SK-N-SH treated with all-trans-retinoic acid at 6 μM for 48 hours (cell line): ENCODE measurements around the gene APCDD1L.

Experiments used
- ATAC-seq: fragments of 200-7000 bp; cut with Tn5 transposase; 3 replicates; pipeline ENCODE4 v1.9.1; 2020; ENCODE audit warnings: mild to moderate bottlenecking, moderate library complexity
- ARNTL ChIP-seq: fragments of 450-650 bp; formaldehyde crosslinking; IDR thresholded peaks from 2 replicates; pipeline ENCODE4 v1.5.0; 2020; ENCODE audit warnings: low read depth, mild to moderate bottlenecking, moderate library complexity, borderline replicate concordance
- BACH2 ChIP-seq: fragments of 250-450 bp; sonication (Bioruptor Pico); IDR thresholded peaks from 2 replicates; pipeline ENCODE4 v1.9.0; 2021; ENCODE audit warnings: mild to moderate bottlenecking, borderline replicate concordance
- CSDC2 ChIP-seq: fragments of 250-450 bp; sonication (Bioruptor Pico); IDR thresholded peaks from 2 replicates; pipeline ENCODE4 v1.5.0; 2020; ENCODE audit warnings: mild to moderate bottlenecking, moderate library complexity
- CSRNP3 ChIP-seq: fragments of 250-450 bp; sonication (Bioruptor Pico); IDR thresholded peaks from 2 replicates; pipeline ENCODE4 v1.5.1; 2021; ENCODE audit warnings: mild to moderate bottlenecking, moderate library complexity
- ESRRG ChIP-seq: fragments of 250-450 bp; sonication (Bioruptor Pico); IDR thresholded peaks from 2 replicates; pipeline ENCODE4 v1.6.1; 2021; ENCODE audit warnings: mild to moderate bottlenecking
- GLIS3 ChIP-seq: fragments of 250-450 bp; sonication (Bioruptor Pico); IDR thresholded peaks from 2 replicates; pipeline ENCODE4 v1.5.0; 2020; ENCODE audit warnings: mild to moderate bottlenecking, moderate library complexity
- ISL1 ChIP-seq: fragments of 250-450 bp; sonication (Bioruptor Pico); IDR thresholded peaks from 2 replicates; pipeline ENCODE4 v2.1.2; 2022; ENCODE audit warnings: mild to moderate bottlenecking, moderate library complexity
- OSR1 ChIP-seq: fragments of 250-450 bp; sonication (Bioruptor Pico); IDR thresholded peaks from 2 replicates; pipeline ENCODE4 v1.8.0; 2022; ENCODE audit warnings: moderate library complexity, mild to moderate bottlenecking, inconsistent platforms
- PPARA ChIP-seq: fragments of 250-450 bp; sonication (Bioruptor Pico); IDR thresholded peaks from 2 replicates; pipeline ENCODE4 v1.5.0; 2020; ENCODE audit warnings: mild to moderate bottlenecking, borderline replicate concordance
- SNAI2 ChIP-seq: fragments of 250-450 bp; sonication (Bioruptor Pico); IDR thresholded peaks from 2 replicates; pipeline ENCODE4 v1.5.0; 2020; ENCODE audit warnings: mild to moderate bottlenecking, moderate library complexity
- TOX ChIP-seq: fragments of 250-450 bp; sonication (Bioruptor Pico); IDR thresholded peaks from 2 replicates; pipeline ENCODE4 v1.8.0; 2021; ENCODE audit warnings: mild to moderate bottlenecking, moderate library complexity, borderline replicate concordance
- TSHZ2 ChIP-seq: fragments of 250-450 bp; sonication (Bioruptor Pico); IDR thresholded peaks from 2 replicates; pipeline ENCODE4 v1.5.0; 2020; ENCODE audit warnings: mild to moderate bottlenecking, moderate library complexity
- ZC3H10 ChIP-seq: fragments of 250-450 bp; sonication (Bioruptor Pico); IDR thresholded peaks from 2 replicates; pipeline ENCODE4 v1.5.1; 2021; ENCODE audit warnings: mild to moderate bottlenecking, moderate library complexity
- ZFP3 ChIP-seq: fragments of 250-450 bp; sonication (Bioruptor Pico); IDR thresholded peaks from 2 replicates; pipeline ENCODE4 v1.5.0; 2020; ENCODE audit warnings: mild to moderate bottlenecking, moderate library complexity
- ZFP30 ChIP-seq: fragments of 450-650 bp; formaldehyde crosslinking; IDR thresholded peaks from 2 replicates; pipeline ENCODE4 v1.5.0; 2022; ENCODE audit warnings: mild to moderate bottlenecking, moderate library complexity
- ZNF565 ChIP-seq: fragments of 450-650 bp; formaldehyde crosslinking; conservative IDR thresholded peaks from 2 replicates; pipeline ENCODE4 v1.5.0; 2020; ENCODE audit warnings: low read depth, mild to moderate bottlenecking, moderate library complexity
- ZNF70 ChIP-seq: fragments of 450-650 bp; formaldehyde crosslinking; IDR thresholded peaks from 2 replicates; pipeline ENCODE4 v1.5.0; 2020; ENCODE audit warnings: mild to moderate bottlenecking, moderate library complexity
- ZNF8 ChIP-seq: fragments of 450-650 bp; formaldehyde crosslinking; IDR thresholded peaks from 2 replicates; pipeline ENCODE4 v1.5.0; 2020; ENCODE audit warnings: mild to moderate bottlenecking, moderate library complexity
- TF ChIP-seq, protein P1 (sequence below): fragments of 250-450 bp; sonication (Bioruptor Pico); IDR thresholded peaks from 2 replicates; pipeline ENCODE4 v1.8.0; 2021; ENCODE audit warnings: low read depth, mild to moderate bottlenecking, moderate library complexity, borderline replicate concordance
- TF ChIP-seq, protein P2 (sequence below): fragments of 250-450 bp; sonication (Bioruptor Pico); IDR thresholded peaks from 2 replicates; pipeline ENCODE4 v1.5.1; 2020; ENCODE audit warnings: low read depth, mild to moderate bottlenecking, moderate library complexity

Gene APCDD1L

DNA sequence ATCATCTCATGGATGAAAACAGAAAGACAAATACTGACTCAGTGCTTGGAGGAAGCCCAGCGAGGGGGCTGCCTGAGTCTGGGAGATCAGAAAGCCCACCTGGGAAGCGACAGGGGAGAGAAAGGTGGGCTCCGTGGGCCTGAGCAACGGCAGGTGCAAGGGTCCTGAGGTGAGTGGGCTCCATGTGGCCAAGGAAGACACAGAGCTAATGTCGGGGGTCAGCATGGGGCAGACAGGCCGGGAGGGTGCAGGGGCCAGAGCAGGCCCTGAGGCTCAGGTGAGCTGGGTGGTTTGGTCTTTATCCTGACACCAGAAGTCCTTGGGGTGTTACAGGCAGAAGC lies 18.8 kb downstream of the APCDD1L start:
- no peak for ATAC-seq
- TF ChIP-seq OSR1 (CRISPR knock-in tag) (no peak), SNAI2 (CRISPR knock-in tag) (no peak), ISL1 (CRISPR knock-in tag) (no peak), ZFP3 (CRISPR knock-in tag) (no peak), ZC3H10 (no peak), ZNF70 (CRISPR knock-in tag) (no peak), ARNTL (CRISPR knock-in tag) (no peak), ESRRG (CRISPR knock-in tag) (no peak), GLIS3 (CRISPR knock-in tag) (no peak), CSRNP3 (CRISPR knock-in tag) (no peak), ZNF8 (no peak), TSHZ2 (CRISPR knock-in tag) (no peak), BACH2 (CRISPR knock-in tag) (no peak), ZNF565 (CRISPR knock-in tag) (no peak), TOX (CRISPR knock-in tag) (no peak)
- TF ChIP-seq, protein P1, sequence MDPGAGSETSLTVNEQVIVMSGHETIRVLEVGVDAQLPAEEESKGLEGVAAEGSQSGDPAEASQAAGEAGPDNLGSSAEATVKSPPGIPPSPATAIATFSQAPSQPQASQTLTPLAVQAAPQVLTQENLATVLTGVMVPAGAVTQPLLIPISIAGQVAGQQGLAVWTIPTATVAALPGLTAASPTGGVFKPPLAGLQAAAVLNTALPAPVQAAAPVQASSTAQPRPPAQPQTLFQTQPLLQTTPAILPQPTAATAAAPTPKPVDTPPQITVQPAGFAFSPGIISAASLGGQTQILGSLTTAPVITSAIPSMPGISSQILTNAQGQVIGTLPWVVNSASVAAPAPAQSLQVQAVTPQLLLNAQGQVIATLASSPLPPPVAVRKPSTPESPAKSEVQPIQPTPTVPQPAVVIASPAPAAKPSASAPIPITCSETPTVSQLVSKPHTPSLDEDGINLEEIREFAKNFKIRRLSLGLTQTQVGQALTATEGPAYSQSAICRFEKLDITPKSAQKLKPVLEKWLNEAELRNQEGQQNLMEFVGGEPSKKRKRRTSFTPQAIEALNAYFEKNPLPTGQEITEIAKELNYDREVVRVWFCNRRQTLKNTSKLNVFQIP, result no peak
- TF ChIP-seq, protein P2, sequence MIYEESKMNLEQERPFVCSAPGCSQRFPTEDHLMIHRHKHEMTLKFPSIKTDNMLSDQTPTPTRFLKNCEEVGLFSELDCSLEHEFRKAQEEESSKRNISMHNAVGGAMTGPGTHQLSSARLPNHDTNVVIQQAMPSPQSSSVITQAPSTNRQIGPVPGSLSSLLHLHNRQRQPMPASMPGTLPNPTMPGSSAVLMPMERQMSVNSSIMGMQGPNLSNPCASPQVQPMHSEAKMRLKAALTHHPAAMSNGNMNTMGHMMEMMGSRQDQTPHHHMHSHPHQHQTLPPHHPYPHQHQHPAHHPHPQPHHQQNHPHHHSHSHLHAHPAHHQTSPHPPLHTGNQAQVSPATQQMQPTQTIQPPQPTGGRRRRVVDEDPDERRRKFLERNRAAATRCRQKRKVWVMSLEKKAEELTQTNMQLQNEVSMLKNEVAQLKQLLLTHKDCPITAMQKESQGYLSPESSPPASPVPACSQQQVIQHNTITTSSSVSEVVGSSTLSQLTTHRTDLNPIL (CRISPR knock-in tag), result no peak

- no peak for ATAC-seq
- TF ChIP-seq BACH2 (CRISPR knock-in tag), result no peak
- no peak for TF ChIP-seq TSHZ2 (CRISPR knock-in tag)
- TF ChIP-seq CSRNP3 (CRISPR knock-in tag), result no peak
- TF ChIP-seq ESRRG (CRISPR knock-in tag), result no peak
- TF ChIP-seq CSDC2 (CRISPR knock-in tag), result no peak
- no peak for TF ChIP-seq PPARA (CRISPR knock-in tag)
- no peak for TF ChIP-seq ZC3H10
- TF ChIP-seq SNAI2 (CRISPR knock-in tag), result no peak
- no peak for TF ChIP-seq ZFP3 (CRISPR knock-in tag)
- no peak for TF ChIP-seq ZNF565 (CRISPR knock-in tag)
- no peak for TF ChIP-seq TOX (CRISPR knock-in tag)
- TF ChIP-seq ARNTL (CRISPR knock-in tag), result no peak
- TF ChIP-seq ZNF70 (CRISPR knock-in tag), result no peak
- TF ChIP-seq ZFP30 (CRISPR knock-in tag), result no peak
- no peak for TF ChIP-seq OSR1 (CRISPR knock-in tag)
These were observed 19.4 kb downstream of the APCDD1L start for GRCh38 chr20:58495623-58496428.
